ENCODE measurements around the gene COG1. TPM values are rescaled to one million over a fixed set of nuclear protein-coding genes. Genes with fewer than 3 reads are reported as not detected.

COG1 gene
- total and polyA plus RNA-seq, 4 donors, result 6.9 to 16.5 (median 12.0) TPM

DNA sequence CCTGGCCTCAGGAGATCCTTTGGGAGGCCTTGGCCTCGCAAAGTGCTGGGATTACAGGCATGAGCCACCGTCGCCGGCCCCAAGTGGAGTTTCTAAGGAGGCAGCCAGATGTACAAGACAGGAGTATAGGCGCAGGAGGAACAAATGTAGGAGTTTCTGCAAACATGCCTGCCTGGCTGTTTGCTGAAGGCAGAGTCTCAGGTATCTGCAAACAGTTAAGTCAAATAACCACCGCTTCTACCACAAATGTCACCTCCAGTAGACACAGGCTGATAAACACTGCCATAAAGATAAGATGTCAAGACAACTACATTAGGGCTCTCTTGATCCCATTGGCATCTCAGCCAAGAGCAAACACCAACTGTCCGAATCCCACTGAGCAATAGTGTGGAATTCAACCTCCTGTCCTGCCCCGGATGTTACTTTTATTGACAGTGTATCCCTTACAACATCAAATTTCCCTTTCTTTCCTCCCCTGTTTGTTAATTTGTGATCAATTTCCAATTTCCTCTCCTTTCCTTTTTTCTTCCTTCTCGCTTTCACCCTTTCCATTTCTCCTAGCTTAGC, 5.6 kb upstream of the COG1 start:
- Histone ChIP-seq H3K27me3 (ENCODE audit: control insufficient read depth in 4 of 4, insufficient read depth in 4 of 4, low read length in 3 of 4) (no peaks in the 10 kb centered on the region), H3K4me1 (ENCODE audit: control insufficient read depth in 4 of 4, insufficient read depth in 4 of 4, low read length in 3 of 4) (peaks cover 0 to 10% (median 8%) of the 10 kb centered on the region in 4 donors), H3K9me3 (ENCODE audit: control insufficient read depth in 4 of 4, low read length in 3 of 4) (no peaks in the 10 kb centered on the region), H3K4me3 (ENCODE audit: low read depth in 1 of 3, low read length in 3 of 3) (no peak overlapping the region), H3K9ac (ENCODE audit: low read depth in 1 of 2, low read length in 2 of 2) (no peak overlapping the region), H3K36me3 (ENCODE audit: control insufficient read depth in 4 of 4, insufficient read depth in 3 of 4, low read depth in 1 of 4, low read length in 3 of 4) (no peaks in the 10 kb centered on the region), H3K27ac (ENCODE audit: low read depth in 1 of 2, low read length in 2 of 2) (no peak overlapping the region)
- 66% methylated on average over 9 of the region's 9 CpGs for WGBS
- TF ChIP-seq EGR1 (IDR thresholded peaks at IDR 0.05; ENCODE audit: low read depth in 2 of 2), result no peak
- no peak for TF ChIP-seq MAX (IDR thresholded peaks at IDR 0.05)
- TF ChIP-seq HNF4G (IDR thresholded peaks at IDR 0.05), result no peak
- TF ChIP-seq HNF4A (conservative IDR thresholded peaks at IDR 0.05), result peak; percentile 8 to 51
- TF ChIP-seq GABPA (IDR thresholded peaks at IDR 0.05 in 1 of 2, conservative IDR thresholded peaks at IDR 0.05 in 1 of 2), result no peak
- no peak for TF ChIP-seq NR2F2 (IDR thresholded peaks at IDR 0.05)
- TF ChIP-seq FOXA1 (IDR thresholded peaks at IDR 0.05), result no peak
- no peak for DNase-seq (ENCODE audit: low spot score)

- TF ChIP-seq ZBTB33 (IDR thresholded peaks at IDR 0.05) (no peak), SP1 (IDR thresholded peaks at IDR 0.05) (no peak), MAX (IDR thresholded peaks at IDR 0.05) (no peak), HNF4G (IDR thresholded peaks at IDR 0.05) (no peak), TAF1 (conservative IDR thresholded peaks at IDR 0.05) (no peak), RAD21 (IDR thresholded peaks at IDR 0.05) (no peak), EGR1 (IDR thresholded peaks at IDR 0.05; ENCODE audit: low read depth in 2 of 2) (no peak), RXRA (IDR thresholded peaks at IDR 0.05) (no peak), FOXA2 (IDR thresholded peaks at IDR 0.05) (no peak), GABPA (IDR thresholded peaks at IDR 0.05 in 1 of 2, conservative IDR thresholded peaks at IDR 0.05 in 1 of 2) (no peak), YY1 (IDR thresholded peaks at IDR 0.05) (no peak), FOXA1 (IDR thresholded peaks at IDR 0.05) (no peak), JUND (IDR thresholded peaks at IDR 0.05) (no peak), HNF4A (conservative IDR thresholded peaks at IDR 0.05) (no peak), CTCF (IDR thresholded peaks at IDR 0.05; ENCODE audit: low read depth, low read length, missing input control) (no peak)
- TF ChIP-seq, protein P1, sequence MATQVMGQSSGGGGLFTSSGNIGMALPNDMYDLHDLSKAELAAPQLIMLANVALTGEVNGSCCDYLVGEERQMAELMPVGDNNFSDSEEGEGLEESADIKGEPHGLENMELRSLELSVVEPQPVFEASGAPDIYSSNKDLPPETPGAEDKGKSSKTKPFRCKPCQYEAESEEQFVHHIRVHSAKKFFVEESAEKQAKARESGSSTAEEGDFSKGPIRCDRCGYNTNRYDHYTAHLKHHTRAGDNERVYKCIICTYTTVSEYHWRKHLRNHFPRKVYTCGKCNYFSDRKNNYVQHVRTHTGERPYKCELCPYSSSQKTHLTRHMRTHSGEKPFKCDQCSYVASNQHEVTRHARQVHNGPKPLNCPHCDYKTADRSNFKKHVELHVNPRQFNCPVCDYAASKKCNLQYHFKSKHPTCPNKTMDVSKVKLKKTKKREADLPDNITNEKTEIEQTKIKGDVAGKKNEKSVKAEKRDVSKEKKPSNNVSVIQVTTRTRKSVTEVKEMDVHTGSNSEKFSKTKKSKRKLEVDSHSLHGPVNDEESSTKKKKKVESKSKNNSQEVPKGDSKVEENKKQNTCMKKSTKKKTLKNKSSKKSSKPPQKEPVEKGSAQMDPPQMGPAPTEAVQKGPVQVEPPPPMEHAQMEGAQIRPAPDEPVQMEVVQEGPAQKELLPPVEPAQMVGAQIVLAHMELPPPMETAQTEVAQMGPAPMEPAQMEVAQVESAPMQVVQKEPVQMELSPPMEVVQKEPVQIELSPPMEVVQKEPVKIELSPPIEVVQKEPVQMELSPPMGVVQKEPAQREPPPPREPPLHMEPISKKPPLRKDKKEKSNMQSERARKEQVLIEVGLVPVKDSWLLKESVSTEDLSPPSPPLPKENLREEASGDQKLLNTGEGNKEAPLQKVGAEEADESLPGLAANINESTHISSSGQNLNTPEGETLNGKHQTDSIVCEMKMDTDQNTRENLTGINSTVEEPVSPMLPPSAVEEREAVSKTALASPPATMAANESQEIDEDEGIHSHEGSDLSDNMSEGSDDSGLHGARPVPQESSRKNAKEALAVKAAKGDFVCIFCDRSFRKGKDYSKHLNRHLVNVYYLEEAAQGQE (IDR thresholded peaks at IDR 0.05), result no peak
- TF ChIP-seq, protein P2, sequence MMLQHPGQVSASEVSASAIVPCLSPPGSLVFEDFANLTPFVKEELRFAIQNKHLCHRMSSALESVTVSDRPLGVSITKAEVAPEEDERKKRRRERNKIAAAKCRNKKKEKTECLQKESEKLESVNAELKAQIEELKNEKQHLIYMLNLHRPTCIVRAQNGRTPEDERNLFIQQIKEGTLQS (IDR thresholded peaks at IDR 0.05), result no peak
- H3K9ac ChIP-seq (ENCODE audit: low read depth in 1 of 2, low read length in 2 of 2), result no peak overlapping the region
- H3K4me1 ChIP-seq (ENCODE audit: control insufficient read depth in 4 of 4, insufficient read depth in 4 of 4, low read length in 3 of 4), result peaks cover 0 to 12% (median 7%) of the 10 kb centered on the region in 4 donors
- 95% methylated on average over 1 of the region's 1 CpG for WGBS
- H3K27me3 ChIP-seq (ENCODE audit: control insufficient read depth in 4 of 4, insufficient read depth in 4 of 4, low read length in 3 of 4), result no peaks in the 10 kb centered on the region
- H3K36me3 ChIP-seq (ENCODE audit: control insufficient read depth in 4 of 4, insufficient read depth in 3 of 4, low read depth in 1 of 4, low read length in 3 of 4), result no peaks in the 10 kb centered on the region
- DNase-seq (ENCODE audit: low spot score), result no peak
- H3K4me3 ChIP-seq (ENCODE audit: low read depth in 1 of 3, low read length in 3 of 3), result no peak overlapping the region
- H3K27ac ChIP-seq (ENCODE audit: low read depth in 1 of 2, low read length in 2 of 2), result no peak overlapping the region
- H3K9me3 ChIP-seq (ENCODE audit: control insufficient read depth in 4 of 4, low read length in 3 of 4), result no peaks in the 10 kb centered on the region
Observed at GRCh38 chr17:73188011-73188410, 4.8 kb upstream of the COG1 start.

Data from liver (tissue), 9 donors.